Panc1 (cell line): Measurements from ENCODE around the gene ERICH3. TPM values are rescaled to one million over a fixed set of nuclear protein-coding genes. Genes with fewer than 3 reads are reported as not detected.

Experiments
- ATAC-seq: fragments of 200-7000 bp; cut with Tn5 transposase; 2 replicates; pipeline ENCODE4 v1.9.1; 2020; ENCODE audit warnings: mild to moderate bottlenecking, moderate library complexity
- BruUV-seq: library from RNA; stranded (reverse); fragments of 400-500 nt; replicated peaks from 2 replicates; lab custom pipeline; 2021; lab: Mats Ljungman, UMichigan
- CTCF ChIA-PET: fragments of 300-600 bp; sonication (Branson Sonifier 250); formaldehyde crosslinking; loops from one replicate; lab custom pipeline; 2022; ENCODE audit warnings: antibody characterized with exemption; lab: Charles Lee
- POLR2A ChIA-PET: fragments of 300-600 bp; sonication (Branson Sonifier 250); formaldehyde crosslinking; loops from one replicate; lab custom pipeline; 2022; ENCODE audit warnings: antibody characterized with exemption; lab: Charles Lee
- DNase-seq: peaks from one replicate; pipeline ENCODE4 v3.0.0-alpha.2; 2010; ENCODE audit warnings: low read depth, low spot score
- H3K27ac ChIP-seq: 2 replicates; pipeline ENCODE4 v1.5.1; 2011; ENCODE audit warnings: mild to moderate bottlenecking, low read length, inconsistent platforms
- H3K27me3 ChIP-seq: fragments of 200-500 bp; sonication (Bioruptor generic); 2 replicates; pipeline ENCODE4 v1.6.0; 2014; ENCODE audit warnings: low read length, inconsistent platforms; ENCODE audit not compliant: control insufficient read depth, insufficient read depth
- H3K36me3 ChIP-seq: fragments of 200-500 bp; sonication (Bioruptor generic); 2 replicates; pipeline ENCODE4 v1.5.1; 2014; ENCODE audit warnings: inconsistent platforms, mild to moderate bottlenecking, low read length, moderate library complexity; ENCODE audit not compliant: control insufficient read depth, insufficient read depth
- H3K4me1 ChIP-seq: 2 replicates; pipeline ENCODE4 v1.5.1; 2011; ENCODE audit warnings: inconsistent platforms, mild to moderate bottlenecking, low read length, moderate library complexity; ENCODE audit not compliant: control insufficient read depth, insufficient read depth
- H3K4me3 ChIP-seq, 2 experiments: 2 replicates each; pipeline ENCODE4 v1.5.1; 2011 to 2012; ENCODE audit warnings: low read depth in 2 of 2, low read length in 2 of 2, mild to moderate bottlenecking in 2 of 2, inconsistent platforms in 1 of 2, moderate library complexity in 1 of 2
- H3K9me3 ChIP-seq: fragments of 200-500 bp; sonication (Bioruptor generic); 2 replicates; pipeline ENCODE4 v1.5.1; 2014; ENCODE audit warnings: low read depth, mild to moderate bottlenecking, inconsistent platforms, low read length, moderate library complexity; ENCODE audit not compliant: control insufficient read depth, insufficient read depth
- CTCF ChIP-seq: fragments of 450-650 bp; IDR thresholded peaks from 2 replicates; pipeline ENCODE4 v1.5.1; 2017; ENCODE audit warnings: mild to moderate bottlenecking
- POLR2AphosphoS5 ChIP-seq: IDR thresholded peaks from 2 replicates; pipeline ENCODE4 v1.6.1; 2012; ENCODE audit warnings: mild to moderate bottlenecking, low read depth, low read length, moderate library complexity
- SIN3A ChIP-seq: IDR thresholded peaks from 2 replicates; pipeline ENCODE4 v1.6.1; 2012; ENCODE audit warnings: low read depth, mild to moderate bottlenecking, low read length, moderate library complexity, borderline replicate concordance; ENCODE audit not compliant: insufficient read depth
- TCF7L2 ChIP-seq: IDR thresholded peaks from 2 replicates; pipeline ENCODE4 v1.6.1; 2011; ENCODE audit warnings: mild to moderate bottlenecking, low read depth, low read length, inconsistent platforms
- in situ Hi-C: cut with HindIII; loops from 2 replicates; pipeline ENCODE4 v1.10.0; 2016; ENCODE audit warnings: low sequenced_read_pairs, low pct_unique_long_range_greater_than_20kb
- intact Hi-C: fragments of 100-400 bp; cut with micrococcal nuclease; formaldehyde crosslinking; loops from one replicate; pipeline ENCODE4 v1.10.0; 2022; ENCODE audit not compliant: unreplicated experiment
- total RNA-seq: library from RNA; stranded (reverse); gene quantifications from one replicate; pipeline ENCODE4 v1.2.1, GENCODE V29; 2021; ENCODE audit not compliant: unreplicated experiment
- TF ChIP-seq, protein P1 (sequence below), 2 experiments: IDR thresholded peaks; 2 replicates each; pipeline ENCODE4 v1.6.1; 2011 to 2012; ENCODE audit warnings: low read depth in 2 of 2, control low read depth in 1 of 2, low read length in 1 of 2, mild to moderate bottlenecking in 1 of 2, moderate library complexity in 1 of 2; ENCODE audit not compliant: insufficient read depth in 1 of 2

Gene ERICH3
- total RNA-seq, 1 experiment from 2014 or later: not detected

DNA sequence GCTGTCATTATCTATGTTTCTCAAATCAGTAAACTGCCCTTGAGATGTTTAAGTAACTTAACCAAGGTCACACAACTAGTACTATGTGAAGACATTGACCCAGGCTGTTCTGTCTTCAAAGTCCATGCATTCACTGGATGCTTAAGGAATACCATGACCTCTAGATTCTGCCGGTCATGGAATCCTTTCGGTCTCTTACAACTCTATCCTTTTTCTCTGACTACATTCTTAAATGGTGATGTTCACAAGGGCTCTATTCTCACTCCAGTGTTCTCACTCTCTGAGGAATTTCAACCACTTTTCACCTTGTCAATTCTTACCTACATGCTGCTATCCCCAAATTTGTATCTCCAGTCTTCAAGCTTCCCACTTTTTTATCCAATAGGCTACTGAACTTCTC lies 44.0 kb upstream of the ERICH3 start:
- Histone ChIP-seq H3K9me3 (no peaks in the 10 kb centered on the region), H3K4me1 (no peaks in the 10 kb centered on the region), H3K36me3 (peaks cover 2% of the 10 kb centered on the region; the same call in 1 of the 2 replicates), H3K27me3 (no peaks in the 10 kb centered on the region), H3K4me3 (no peak overlapping the region), H3K27ac (no peak overlapping the region)
- CTCF ChIA-PET: no interaction called here
- intact Hi-C loops: no loop called here
- no TSS peak for BruUV-seq
- no peak for ATAC-seq
- POLR2A ChIA-PET: no interaction called here
- in situ Hi-C loops: no loop called here
- DNase-seq: no peak
- TF ChIP-seq TCF7L2 (no peak), POLR2AphosphoS5 (no peak), SIN3A (no peak), CTCF (no peak)
- TF ChIP-seq, protein P1, sequence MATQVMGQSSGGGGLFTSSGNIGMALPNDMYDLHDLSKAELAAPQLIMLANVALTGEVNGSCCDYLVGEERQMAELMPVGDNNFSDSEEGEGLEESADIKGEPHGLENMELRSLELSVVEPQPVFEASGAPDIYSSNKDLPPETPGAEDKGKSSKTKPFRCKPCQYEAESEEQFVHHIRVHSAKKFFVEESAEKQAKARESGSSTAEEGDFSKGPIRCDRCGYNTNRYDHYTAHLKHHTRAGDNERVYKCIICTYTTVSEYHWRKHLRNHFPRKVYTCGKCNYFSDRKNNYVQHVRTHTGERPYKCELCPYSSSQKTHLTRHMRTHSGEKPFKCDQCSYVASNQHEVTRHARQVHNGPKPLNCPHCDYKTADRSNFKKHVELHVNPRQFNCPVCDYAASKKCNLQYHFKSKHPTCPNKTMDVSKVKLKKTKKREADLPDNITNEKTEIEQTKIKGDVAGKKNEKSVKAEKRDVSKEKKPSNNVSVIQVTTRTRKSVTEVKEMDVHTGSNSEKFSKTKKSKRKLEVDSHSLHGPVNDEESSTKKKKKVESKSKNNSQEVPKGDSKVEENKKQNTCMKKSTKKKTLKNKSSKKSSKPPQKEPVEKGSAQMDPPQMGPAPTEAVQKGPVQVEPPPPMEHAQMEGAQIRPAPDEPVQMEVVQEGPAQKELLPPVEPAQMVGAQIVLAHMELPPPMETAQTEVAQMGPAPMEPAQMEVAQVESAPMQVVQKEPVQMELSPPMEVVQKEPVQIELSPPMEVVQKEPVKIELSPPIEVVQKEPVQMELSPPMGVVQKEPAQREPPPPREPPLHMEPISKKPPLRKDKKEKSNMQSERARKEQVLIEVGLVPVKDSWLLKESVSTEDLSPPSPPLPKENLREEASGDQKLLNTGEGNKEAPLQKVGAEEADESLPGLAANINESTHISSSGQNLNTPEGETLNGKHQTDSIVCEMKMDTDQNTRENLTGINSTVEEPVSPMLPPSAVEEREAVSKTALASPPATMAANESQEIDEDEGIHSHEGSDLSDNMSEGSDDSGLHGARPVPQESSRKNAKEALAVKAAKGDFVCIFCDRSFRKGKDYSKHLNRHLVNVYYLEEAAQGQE (IDR thresholded peaks at IDR 0.05; ENCODE audit: insufficient read depth in 1 of 2, low read depth in 2 of 2, low read length in 1 of 2): no peak

DNA sequence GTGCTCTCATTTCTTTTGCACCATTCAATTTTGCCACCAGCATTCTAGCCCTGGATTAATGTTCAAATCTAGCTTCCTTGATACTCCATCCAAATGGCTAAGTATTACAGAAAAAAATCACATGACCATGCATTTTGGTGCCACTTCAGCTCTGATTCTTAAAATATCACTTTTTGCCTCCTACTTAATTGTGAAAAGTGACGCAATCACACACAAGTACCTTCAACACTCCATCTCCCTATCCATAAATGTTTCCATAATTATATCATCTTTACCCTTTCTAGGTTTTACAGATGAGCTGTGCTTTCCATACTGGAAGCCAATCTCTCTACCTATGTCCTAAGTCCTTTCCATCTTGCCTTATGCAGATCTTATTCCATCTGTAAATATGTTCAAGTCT lies 43.2 kb upstream of the ERICH3 start:
- H3K36me3 ChIP-seq: peaks cover 2% of the 10 kb centered on the region; the same call in 1 of the 2 replicates
- ATAC-seq: no peak
- intact Hi-C loops: no loop called here
- no TSS peak for BruUV-seq
- H3K27me3 ChIP-seq: no peaks in the 10 kb centered on the region
- H3K9me3 ChIP-seq: no peaks in the 10 kb centered on the region
- no peaks in the 10 kb centered on the region for H3K4me1 ChIP-seq
- no peak overlapping the region for H3K27ac ChIP-seq
- ChIA-PET CTCF (no interaction called here), POLR2A (no interaction called here)
- no peak for DNase-seq
- no peak for TF ChIP-seq CTCF
- TF ChIP-seq TCF7L2: no peak
- no peak for TF ChIP-seq SIN3A
- no peak for TF ChIP-seq POLR2AphosphoS5
- TF ChIP-seq, protein P1 (IDR thresholded peaks at IDR 0.05; ENCODE audit: insufficient read depth in 1 of 2, low read depth in 2 of 2, low read length in 1 of 2): no peak
- in situ Hi-C loops: no loop called here
- H3K4me3 ChIP-seq: no peak overlapping the region
